Measurements from ENCODE around the gene PLXNA1. TPM values are rescaled to one million over a fixed set of nuclear protein-coding genes. Genes with fewer than 3 reads are reported as not detected.

The PLXNA1 gene
- polyA plus RNA-seq, 1 of the 3 experiments (the other 2 are of a cell fraction), result 48.1 TPM

DNA sequence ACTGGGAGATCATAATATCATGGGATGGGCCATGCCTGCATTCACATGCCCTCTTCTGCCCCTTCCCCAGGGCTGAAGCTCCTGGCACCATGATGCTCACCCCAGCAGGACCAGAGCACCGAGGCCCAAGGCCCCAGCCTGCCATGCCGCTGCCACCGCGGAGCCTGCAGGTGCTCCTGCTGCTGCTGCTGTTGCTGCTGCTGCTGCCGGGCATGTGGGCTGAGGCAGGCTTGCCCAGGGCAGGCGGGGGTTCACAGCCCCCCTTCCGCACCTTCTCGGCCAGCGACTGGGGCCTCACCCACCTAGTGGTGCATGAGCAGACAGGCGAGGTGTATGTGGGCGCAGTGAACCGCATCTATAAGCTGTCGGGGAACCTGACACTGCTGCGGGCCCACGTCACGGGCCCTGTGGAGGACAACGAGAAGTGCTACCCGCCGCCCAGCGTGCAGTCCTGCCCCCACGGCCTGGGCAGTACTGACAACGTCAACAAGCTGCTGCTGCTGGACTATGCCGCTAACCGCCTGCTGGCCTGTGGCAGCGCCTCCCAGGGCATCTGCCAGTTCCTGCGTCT, 5.6 kb downstream of the PLXNA1 start:
- Histone ChIP-seq H3K4me3 (ENCODE audit: low read depth in 2 of 2, low read length in 1 of 2) (no peak overlapping the region), H3K27me3 (ENCODE audit: insufficient read depth) (no peaks in the 10 kb centered on the region), H3K9ac (no peak overlapping the region), H4K20me1 (ENCODE audit: insufficient read depth) (peaks cover 96% of the 10 kb centered on the region), H3K9me3 (no peaks in the 10 kb centered on the region), H3K4me2 (no peak overlapping the region), H3K79me2 (ENCODE audit: insufficient read depth) (peaks cover 100% of the 10 kb centered on the region), H3F3A (replicated peaks; ENCODE audit: insufficient read depth) (no peaks in the 10 kb centered on the region), H3K4me1 (ENCODE audit: control insufficient read depth in 1 of 2, insufficient read depth in 2 of 2, low read depth in 1 of 2, low read length in 1 of 2) (peaks cover 10 to 33% of the 10 kb centered on the region in 2 experiments; a peak in 2 of 4 replicates), H3K9me2 (no peaks in the 10 kb centered on the region), H3K36me3 (replicated peaks in 1 of 2; ENCODE audit: control insufficient read depth in 1 of 2, insufficient read depth in 2 of 2, low read length in 1 of 2) (peaks cover 0 to 44% of the 10 kb centered on the region in 2 experiments), H2AFZ (ENCODE audit: low read depth) (no peak overlapping the region), H3K27ac (ENCODE audit: low read depth in 2 of 2, low read length in 1 of 2) (no peak overlapping the region; a peak in 1 of 4 replicates)
- POLR2A ChIA-PET, result no interaction called here
- CTCF ChIA-PET, result interaction anchor here (0.8 to 7.3 kb wide), 8 partner anchors 10 to 467 kb away, joined by 3 to 77 read pairs (median 4); no protein-coding TSS in a partner anchor
- DNase-seq, result no peak
- 79% methylated on average over 5 of the region's 26 CpGs for WGBS (ENCODE audit: low lambda C conversion rate)
- TF ChIP-seq FOXM1 (IDR thresholded peaks at IDR 0.05; ENCODE audit: low read depth) (no peak), JUND (IDR thresholded peaks at IDR 0.05) (no peak), EP300 (IDR thresholded peaks at IDR 0.05; ENCODE audit: borderline replicate concordance in 1 of 2, low read depth in 1 of 2, low read length in 1 of 2) (no peak), RAD21 (IDR thresholded peaks at IDR 0.05; ENCODE audit: low read length) (no peak), SIN3A (IDR thresholded peaks at IDR 0.05; ENCODE audit: borderline replicate concordance, low read depth, low read length) (no peak), EZH2phosphoT487 (IDR thresholded peaks at IDR 0.05; ENCODE audit: borderline replicate concordance, low read depth) (no peak), GATA2 (CRISPR knock-in tag; IDR thresholded peaks at IDR 0.05) (no peak), NRF1 (IDR thresholded peaks at IDR 0.05; ENCODE audit: low read depth, low read length) (no peak), TEAD4 (IDR thresholded peaks at IDR 0.05; ENCODE audit: borderline replicate concordance, insufficient read depth) (no peak), PBX3 (IDR thresholded peaks at IDR 0.05) (no peak), FOSL2 (IDR thresholded peaks at IDR 0.05; ENCODE audit: borderline replicate concordance, low read depth) (no peak), FOXJ3 (CRISPR knock-in tag; IDR thresholded peaks at IDR 0.05) (no peak), RCOR1 (IDR thresholded peaks at IDR 0.05; ENCODE audit: low read length) (no peak), MXI1 (IDR thresholded peaks at IDR 0.05; ENCODE audit: low read depth, low read length) (no peak)
- TF ChIP-seq, protein P1, sequence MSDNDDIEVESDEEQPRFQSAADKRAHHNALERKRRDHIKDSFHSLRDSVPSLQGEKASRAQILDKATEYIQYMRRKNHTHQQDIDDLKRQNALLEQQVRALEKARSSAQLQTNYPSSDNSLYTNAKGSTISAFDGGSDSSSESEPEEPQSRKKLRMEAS (IDR thresholded peaks at IDR 0.05; ENCODE audit: low read depth), result no peak
- TF ChIP-seq, protein P2, sequence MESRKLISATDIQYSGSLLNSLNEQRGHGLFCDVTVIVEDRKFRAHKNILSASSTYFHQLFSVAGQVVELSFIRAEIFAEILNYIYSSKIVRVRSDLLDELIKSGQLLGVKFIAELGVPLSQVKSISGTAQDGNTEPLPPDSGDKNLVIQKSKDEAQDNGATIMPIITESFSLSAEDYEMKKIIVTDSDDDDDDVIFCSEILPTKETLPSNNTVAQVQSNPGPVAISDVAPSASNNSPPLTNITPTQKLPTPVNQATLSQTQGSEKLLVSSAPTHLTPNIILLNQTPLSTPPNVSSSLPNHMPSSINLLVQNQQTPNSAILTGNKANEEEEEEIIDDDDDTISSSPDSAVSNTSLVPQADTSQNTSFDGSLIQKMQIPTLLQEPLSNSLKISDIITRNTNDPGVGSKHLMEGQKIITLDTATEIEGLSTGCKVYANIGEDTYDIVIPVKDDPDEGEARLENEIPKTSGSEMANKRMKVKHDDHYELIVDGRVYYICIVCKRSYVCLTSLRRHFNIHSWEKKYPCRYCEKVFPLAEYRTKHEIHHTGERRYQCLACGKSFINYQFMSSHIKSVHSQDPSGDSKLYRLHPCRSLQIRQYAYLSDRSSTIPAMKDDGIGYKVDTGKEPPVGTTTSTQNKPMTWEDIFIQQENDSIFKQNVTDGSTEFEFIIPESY (IDR thresholded peaks at IDR 0.05; ENCODE audit: borderline replicate concordance, low read depth), result no peak
- TF ChIP-seq, protein P3, sequence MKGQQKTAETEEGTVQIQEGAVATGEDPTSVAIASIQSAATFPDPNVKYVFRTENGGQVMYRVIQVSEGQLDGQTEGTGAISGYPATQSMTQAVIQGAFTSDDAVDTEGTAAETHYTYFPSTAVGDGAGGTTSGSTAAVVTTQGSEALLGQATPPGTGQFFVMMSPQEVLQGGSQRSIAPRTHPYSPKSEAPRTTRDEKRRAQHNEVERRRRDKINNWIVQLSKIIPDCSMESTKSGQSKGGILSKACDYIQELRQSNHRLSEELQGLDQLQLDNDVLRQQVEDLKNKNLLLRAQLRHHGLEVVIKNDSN (IDR thresholded peaks at IDR 0.05; ENCODE audit: borderline replicate concordance, low read depth), result no peak
- TF ChIP-seq, protein P4, sequence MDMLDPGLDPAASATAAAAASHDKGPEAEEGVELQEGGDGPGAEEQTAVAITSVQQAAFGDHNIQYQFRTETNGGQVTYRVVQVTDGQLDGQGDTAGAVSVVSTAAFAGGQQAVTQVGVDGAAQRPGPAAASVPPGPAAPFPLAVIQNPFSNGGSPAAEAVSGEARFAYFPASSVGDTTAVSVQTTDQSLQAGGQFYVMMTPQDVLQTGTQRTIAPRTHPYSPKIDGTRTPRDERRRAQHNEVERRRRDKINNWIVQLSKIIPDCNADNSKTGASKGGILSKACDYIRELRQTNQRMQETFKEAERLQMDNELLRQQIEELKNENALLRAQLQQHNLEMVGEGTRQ (IDR thresholded peaks at IDR 0.05; ENCODE audit: borderline replicate concordance, low read depth, low read length), result no peak

Data from SK-N-SH (cell line).